PC-3 (cell line): ENCODE results near the gene PDZD2.

Experiments
- EZH2 ChIP-seq: fragments of 300-600 bp; sonication (generic); IDR thresholded peaks from one replicate; pipeline ENCODE4 v1.6.1; 2017; ENCODE audit warnings: antibody characterized with exemption, mild to moderate bottlenecking, low read length; ENCODE audit not compliant: unreplicated experiment
- EZH2phosphoT487 ChIP-seq: fragments of 300-600 bp; sonication (generic); IDR thresholded peaks from 2 replicates; pipeline ENCODE4 v1.6.1; 2018; ENCODE audit warnings: mild to moderate bottlenecking, antibody characterized with exemption, low read length, borderline replicate concordance
- TF ChIP-seq, protein P1 (sequence below): fragments of 300-600 bp; sonication (generic); conservative IDR thresholded peaks from 2 replicates; pipeline ENCODE4 v1.5.1; 2017; ENCODE audit warnings: antibody characterized with exemption, low read depth, mild to moderate bottlenecking, low read length

- TF ChIP-seq EZH2 = no peak
- TF ChIP-seq, protein P1, sequence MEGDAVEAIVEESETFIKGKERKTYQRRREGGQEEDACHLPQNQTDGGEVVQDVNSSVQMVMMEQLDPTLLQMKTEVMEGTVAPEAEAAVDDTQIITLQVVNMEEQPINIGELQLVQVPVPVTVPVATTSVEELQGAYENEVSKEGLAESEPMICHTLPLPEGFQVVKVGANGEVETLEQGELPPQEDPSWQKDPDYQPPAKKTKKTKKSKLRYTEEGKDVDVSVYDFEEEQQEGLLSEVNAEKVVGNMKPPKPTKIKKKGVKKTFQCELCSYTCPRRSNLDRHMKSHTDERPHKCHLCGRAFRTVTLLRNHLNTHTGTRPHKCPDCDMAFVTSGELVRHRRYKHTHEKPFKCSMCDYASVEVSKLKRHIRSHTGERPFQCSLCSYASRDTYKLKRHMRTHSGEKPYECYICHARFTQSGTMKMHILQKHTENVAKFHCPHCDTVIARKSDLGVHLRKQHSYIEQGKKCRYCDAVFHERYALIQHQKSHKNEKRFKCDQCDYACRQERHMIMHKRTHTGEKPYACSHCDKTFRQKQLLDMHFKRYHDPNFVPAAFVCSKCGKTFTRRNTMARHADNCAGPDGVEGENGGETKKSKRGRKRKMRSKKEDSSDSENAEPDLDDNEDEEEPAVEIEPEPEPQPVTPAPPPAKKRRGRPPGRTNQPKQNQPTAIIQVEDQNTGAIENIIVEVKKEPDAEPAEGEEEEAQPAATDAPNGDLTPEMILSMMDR = no peak
- TF ChIP-seq EZH2phosphoT487 = no peak
Observed at GRCh38 chr5:31623249-31623648, 15.7 kb upstream of the PDZD2 start.
